HUDEP-2 (cell line): ENCODE measurements around the gene P2RY2.
A peak's percentile ranks its signal among the peaks of the same experiment; 100 is the strongest.
"Not testable (repeated sequence)": the region's sequence is repeated elsewhere in the genome, so short reads cannot be mapped to it uniquely, and the experiment has no call there.

ENCODE experiments used
- DNase-seq, 76 experiments: peaks; one replicate each; lab custom pipeline; 2025; ENCODE audit not compliant: unreplicated experiment in 76 of 76; lab: John Stamatoyannopoulos, UW

The P2RY2 gene

DNA sequence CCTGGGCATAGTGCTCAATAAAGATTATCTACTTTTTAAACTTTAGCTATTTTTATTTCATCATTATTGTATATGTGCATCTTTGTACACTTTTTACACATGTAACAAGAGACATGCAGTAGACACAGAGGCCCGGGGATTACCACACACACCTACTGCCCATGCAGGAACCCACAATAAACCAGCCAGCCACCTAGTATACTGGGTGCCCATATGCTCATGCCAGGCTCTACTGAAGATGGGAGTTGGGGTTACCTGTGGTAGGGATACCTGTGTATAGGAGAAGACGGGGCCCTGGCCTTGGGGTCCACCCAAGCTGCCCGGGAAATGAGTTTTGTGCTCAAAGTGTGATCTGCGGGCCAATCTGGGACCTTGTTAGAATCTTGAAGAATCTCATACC is 31.2 kb upstream of the P2RY2 start:
- no peak for DNase-seq

DNA sequence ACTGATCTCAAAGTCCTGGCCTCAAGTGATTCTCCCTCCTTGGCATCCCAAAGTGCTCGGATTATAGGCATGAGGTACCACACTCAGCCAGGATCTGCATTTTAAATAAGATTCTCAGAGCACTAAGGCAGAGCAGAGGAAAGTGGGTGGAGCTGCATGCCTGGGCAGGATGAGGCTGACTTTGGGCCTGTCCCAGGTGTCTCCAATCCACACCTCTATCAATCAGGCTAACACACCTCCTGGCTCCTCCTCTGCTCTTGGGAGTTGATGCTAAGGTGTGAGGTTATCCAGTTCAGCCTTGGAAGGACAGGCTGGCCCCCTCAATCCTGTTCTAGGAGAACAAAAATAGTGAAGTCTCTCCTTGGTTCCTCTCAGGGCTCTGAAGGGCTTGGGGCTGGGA is 30.2 kb upstream of the P2RY2 start:
- no peak for DNase-seq

DNA sequence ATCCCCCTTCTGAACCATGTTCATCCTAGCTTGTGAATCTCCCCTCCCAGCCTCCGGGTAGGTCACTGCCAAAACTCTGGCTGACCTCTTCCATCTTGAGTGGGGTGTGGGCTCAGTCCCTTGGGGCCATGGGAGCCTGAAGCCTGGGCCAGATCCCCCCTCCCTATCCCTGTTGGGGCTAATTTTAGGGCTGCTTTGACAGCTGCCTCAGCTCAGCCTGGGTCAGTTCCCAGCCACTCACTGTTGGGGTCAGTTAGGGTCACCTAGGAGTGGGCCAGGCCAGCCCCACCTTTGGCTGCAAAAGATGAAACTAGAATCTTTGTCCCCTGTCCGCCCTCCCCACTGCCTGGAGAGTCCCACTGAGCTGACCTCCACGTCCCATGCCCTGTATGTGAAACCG is 29.8 kb upstream of the P2RY2 start:
- DNase-seq, result no peak

DNA sequence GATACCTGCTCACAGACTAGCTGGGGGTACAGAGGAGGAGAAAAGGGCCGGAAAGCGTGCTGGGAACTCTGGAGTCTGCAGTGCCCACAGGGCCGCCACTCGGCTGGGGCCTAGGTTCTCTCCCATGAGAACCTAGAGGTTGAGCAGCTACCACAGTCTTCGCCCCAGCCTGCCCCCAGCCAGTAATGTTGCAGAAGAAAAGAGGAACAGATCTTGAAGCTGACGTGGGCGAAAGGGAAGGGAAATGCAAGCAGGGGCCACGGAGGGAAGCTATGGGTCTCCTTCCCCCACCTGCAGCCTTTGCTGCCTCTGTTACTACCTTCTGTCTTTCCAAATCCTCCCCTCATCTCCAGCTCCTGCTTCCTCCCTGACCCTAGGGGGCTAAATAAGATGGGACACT is 28.8 kb upstream of the P2RY2 start:
- DNase-seq, result no peak

DNA sequence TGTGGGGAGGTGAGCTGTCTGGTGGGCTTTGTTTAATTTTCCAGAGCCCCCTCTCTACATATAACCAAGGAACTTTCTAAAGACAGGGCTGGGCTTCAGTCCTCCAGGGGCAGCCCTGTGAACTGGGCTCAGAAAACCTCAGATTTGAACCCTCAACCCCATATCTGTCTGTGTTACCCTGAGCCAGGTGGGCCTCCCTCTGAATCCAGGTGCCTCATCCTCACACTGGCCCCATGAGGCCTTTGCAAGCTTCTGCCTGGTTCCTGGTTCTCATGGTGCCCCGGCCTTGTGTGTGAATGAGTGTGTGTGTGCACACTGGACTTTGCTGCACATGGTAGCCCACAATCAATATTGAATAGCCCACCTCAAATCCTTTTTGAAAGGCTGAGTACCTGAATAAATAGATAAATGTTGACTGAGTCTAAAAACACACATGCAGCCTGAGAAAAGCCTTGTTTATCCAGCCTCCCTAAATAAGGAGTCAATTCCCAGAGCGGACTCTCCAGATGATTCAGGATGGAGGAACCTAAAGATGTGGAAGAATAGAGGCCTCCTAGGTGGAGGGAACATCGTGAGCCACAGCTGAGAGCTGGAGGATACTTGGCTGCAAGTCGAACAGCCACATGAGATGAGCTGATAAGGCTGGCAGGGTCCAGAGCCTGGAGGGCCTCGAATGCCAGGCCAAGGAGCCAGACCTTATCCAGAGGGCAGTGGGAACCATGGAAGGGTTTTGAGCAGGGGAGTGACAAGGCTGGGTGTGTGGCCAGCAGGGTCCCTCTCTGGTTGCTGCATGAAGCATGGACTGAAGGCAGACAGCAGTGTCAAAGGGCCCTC is 28.1 kb upstream of the P2RY2 start:
- no peak for DNase-seq

DNA sequence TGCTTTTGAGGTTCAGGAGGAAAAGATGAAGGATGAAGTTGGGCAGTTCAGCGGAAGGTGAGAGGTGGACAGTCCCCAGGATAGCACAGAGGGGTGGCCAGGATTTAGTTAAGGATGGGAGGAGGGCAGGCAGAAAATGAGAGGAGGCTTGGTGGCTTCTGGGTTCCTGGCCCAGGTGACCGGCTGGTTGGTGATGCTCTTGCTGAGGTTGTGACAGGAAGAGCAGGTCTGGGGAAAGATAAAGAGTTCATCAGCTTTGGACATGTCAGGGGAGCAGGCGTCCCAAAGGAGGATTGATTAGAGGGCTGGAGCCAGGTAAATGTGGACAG is 27.6 kb upstream of the P2RY2 start:
- DNase-seq, result no peak

DNA sequence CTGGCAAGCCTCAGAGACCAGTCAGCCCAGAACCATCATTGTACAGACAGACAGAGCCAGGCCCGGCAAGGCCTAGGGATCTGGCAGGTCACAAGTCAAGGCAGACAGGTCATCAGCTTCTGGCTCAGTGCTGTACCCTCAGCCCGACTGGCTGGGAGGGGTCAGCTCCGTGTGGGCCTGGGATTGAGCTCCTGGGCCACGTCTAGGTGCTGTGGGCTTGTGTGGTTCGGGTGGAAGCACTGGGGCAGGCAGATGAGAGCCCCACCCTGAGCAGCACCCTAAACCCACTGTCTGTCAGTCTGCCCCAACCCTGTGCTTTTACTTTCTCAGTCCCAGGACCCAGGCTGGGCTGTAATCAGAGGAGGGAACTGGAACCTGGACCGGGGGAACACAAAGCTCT is 26.9 kb upstream of the P2RY2 start:
- DNase-seq, result no peak

DNA sequence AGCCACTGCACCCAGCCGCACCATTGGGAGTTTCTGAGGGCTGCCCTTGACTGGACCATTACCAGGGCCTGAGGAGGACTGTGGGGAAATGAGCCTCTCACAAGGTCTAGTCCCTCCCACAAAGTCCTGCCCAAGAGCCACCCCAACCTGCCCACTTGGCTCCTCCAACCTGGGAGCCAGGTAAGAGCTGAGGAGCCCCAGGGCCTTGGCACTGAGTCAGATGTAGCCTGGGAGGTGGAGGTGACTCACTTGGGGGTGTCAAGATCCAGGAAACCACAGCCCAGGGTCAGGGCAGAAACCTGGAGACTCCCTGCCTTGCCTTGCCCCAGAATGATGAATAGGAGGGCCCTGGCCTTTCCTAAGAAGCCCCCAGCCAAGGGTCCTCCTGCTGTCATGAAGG is 25.8 kb upstream of the P2RY2 start:
- DNase-seq, result no peak

DNA sequence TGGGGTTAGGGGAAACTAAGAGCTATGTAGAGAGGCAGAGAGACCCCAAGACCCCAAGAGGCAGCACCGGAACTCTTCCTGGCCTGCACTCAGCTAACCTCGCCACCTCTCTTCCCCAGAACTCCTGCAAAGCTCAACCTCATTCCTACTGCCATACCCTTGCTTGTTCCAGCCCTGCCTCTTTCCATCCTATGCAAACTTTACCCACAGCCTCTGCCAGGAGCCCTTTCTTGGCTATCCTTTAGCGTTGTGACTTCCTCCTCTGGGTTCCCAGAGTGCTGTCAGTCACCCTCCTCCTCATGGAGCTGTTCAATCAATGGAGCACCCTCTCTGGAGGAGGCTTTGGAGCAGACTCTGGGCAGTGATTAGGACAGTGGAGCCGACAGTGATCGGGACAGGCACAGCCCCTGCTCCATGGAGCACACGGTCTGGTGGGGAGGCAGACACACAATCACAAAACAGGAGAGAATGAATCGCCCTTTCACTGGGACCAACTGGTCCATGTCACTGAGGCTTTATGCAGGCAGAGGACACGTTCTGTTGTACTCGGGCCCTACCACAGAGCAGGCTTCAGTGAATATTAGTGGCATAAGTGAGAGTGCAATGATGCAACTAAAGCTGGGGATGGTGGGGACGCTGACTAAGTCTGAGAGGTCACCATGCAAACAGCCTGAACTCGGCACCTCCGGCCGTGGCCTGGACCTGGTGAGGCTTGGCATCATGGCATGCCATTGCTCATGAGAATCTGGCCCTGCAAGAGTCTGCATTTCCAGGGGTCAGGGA is 24.6 kb upstream of the P2RY2 start:
- no peak for DNase-seq

DNA sequence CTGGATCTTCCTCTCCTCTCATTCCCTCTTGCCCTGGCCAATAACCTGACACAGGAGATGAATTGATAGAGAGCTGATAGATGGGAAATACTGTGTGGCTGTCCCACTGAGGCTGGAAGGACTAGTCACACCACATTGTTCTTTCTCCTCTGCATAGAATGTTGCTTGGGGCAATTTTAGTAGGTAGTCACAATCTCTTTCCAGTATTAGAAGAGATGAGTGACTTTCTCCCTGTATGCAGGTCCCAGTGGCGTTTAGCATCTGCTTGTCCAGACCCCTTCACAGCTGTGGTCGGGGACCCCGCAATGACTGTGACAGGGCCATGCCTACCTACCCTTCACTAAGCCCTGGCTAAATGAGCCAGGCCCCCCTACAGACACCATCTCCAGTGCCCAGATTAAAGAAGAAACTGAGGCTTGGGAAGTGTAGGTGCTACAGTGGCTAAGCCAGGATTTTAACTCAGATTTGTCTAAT is 24.0 kb upstream of the P2RY2 start:
- DNase-seq, result no peak

DNA sequence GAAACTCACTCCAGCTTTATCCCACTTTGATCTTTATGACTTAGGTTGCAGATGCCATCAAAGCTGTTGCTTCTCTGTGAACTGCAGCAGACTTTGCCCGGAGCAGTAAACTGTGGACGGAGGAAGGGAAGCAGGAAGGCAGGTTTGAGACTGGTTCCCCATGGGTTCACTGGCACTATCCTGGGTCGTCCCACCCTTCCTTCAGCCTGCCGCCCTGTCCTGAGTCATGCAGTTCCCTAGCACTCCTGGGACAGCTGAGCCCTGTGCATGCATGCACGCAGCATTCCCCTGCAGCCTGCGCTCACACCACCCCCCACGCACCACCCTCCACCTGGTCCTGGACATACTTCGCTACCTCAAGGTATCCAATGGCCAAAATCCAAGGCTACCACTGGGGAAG is 23.5 kb upstream of the P2RY2 start:
- DNase-seq, result no peak

DNA sequence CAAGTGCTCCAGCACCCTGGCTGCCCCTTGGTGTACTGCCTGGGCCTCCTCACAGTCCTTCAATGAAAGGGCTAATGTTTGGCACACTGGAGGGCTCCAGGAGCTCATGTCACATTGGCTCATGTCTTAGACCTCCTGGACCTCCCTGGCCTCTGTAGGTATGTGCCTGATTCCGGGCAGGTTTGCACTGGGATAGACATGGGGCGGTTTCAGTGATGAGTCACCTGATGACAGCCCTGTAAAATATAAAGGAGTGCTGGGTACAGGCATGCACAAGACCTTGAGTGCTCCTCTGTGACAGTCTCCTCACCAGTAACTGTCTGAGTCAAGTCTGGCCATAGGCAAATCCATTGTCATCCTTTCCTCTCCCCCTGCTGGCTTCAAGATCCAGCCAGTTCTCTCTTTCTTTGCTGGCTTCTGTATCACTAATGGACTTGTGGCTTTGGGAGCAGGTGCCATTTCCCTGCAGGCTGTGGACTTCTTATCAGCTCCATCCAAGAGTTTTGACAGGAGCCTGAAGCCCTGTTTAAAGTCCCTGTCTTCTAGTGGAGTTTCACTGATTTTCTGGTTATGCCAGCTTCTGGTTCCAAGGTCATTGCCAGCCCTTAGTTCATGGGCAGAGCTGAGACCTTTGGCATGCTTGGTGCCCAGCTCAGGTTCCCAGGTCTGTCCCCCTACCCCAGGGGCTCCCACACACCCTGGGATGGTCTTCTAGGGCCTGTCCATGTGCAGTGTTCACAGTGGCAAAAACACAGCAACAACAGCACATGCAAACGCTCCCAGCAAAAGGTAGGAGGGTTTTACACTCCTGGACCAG is 22.7 kb upstream of the P2RY2 start:
- DNase-seq, result no peak

DNA sequence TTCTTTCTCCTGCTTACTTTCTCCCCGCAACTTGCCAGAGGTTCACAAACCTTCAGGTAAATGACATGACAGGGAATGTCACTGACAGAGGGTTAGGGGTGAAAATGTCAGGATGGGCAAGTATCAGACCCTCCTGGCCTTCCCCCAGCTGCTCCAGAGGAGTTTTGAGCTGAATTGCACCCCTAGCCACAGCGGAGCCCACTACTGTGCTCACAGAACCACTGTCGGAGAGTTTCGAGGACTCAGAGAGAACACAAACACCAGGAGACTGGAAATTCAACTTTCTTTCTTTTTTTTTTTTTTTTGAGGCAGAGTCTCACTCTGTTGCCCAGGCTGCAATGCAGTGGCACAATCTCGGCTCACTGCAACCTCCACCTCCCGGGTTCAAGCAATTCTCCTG is 21.5 kb upstream of the P2RY2 start:
- DNase-seq, result no peak

DNA sequence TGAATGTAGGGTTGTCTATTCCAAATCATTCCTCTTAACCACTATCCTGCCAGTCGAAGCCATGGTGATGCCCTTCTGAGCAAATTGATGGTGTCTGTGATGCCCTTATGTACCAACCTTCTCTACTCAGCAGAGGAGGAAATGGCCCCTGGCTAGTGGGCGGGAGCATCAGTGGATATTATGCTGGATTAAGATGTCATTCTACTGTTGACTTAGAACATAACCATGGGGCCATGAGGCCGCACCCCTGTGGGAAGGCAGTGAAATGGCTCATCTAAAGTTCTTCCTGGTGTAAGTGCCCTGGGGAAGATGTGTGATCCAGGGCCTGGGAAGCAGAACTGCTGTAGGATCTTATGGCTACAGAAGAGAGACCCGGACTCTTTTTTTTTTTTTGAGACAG is 20.7 kb upstream of the P2RY2 start:
- no peak for DNase-seq

DNA sequence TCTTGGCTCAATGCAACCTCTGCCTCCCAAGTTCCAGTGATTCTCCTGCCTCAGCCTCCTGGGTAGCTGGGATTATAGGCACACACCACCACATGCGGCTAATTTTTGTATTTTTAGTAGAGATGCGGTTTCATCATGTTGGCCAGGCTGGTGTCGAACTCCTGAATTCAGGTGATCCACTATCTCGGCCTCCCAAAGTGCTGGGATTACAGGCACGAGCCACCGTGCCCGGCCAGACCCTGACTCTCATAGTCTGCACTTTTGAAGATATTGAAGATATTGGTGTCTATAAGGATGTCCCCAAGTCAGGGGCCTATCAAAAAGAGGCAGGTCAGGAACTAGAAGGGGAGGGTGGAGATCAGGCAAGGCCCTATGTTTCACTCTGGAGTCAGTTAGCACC is 20.3 kb upstream of the P2RY2 start:
- DNase-seq, result not testable (repeated sequence)

DNA sequence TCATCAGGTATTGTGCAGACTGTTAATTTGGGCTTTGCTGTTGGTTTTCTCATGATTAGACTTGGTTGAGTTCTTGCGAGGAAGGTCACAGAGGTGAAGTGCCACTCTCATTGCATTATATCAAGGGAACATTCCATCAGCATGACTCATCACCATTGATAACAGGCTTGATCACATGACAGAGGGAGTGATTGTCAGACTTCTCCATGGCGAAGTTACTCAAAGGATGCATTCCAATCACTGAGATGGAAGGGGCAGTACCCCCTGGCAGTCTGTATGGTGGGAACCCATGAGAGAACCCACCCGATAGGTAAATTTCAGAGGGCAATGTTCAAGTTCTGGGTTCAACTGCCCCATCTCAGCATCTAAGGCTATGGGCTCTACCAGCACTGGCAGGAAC is 19.4 kb upstream of the P2RY2 start:
- DNase-seq, result peak in 12 of 76 experiments; percentile 1 to 43 (median 19)

DNA sequence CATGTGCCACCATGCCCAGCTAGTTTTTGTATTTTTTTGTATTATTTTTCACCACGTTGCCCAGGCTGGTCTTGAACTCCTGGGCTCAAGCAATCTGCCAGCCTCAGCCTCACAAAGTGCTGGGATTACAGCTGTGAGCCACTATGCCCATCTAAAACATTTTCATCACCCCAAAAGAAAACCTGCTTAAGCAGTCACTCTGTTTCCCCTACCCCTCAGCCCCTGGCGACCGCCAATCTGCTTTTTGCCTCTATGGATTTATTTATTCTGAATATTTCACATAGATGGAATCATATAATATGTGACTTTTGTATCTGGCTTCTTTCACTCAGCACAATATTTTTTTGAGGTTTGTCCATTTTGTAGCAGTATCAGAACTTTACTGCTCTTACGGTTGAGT is 18.6 kb upstream of the P2RY2 start:
- DNase-seq, result no peak

DNA sequence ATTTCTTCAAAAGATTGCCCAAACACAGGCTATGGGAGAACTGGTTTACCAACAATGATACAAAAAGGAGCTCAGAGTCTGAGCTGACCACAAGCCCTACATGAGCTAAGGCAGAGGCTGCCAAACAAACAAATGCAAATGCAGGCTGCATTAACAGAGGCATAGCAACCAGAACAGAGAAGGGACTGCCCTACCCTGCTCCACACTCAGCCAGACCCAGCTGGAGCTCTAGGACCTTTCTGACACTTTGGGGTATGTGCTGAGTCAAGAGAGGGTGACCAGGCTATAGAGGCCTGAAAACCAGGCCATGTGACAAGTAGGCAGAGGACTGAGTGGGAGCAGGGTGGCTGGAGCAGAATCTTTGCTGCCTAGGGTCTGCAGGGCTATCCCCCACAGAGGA is 17.8 kb upstream of the P2RY2 start:
- no peak for DNase-seq

DNA sequence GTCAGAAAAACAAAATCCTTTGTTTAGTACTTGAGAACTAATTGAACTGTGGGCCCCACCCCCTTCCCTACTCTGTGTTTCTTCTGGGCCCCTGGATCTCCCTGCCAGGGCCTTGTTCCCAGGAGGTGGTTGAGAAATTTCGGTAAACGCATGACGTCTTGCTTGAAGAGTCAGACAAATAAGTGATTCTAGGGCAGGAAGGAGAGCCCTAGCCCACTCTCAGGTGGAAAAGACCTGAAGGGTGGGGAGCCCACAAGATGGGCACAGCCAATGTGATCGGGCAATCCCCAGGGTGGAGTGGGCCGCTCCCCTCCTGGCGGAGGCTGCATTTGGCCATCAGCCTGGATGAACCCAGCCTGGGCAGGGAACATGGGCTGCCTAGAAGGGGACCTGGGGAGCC is 16.8 kb upstream of the P2RY2 start:
- DNase-seq, result no peak

DNA sequence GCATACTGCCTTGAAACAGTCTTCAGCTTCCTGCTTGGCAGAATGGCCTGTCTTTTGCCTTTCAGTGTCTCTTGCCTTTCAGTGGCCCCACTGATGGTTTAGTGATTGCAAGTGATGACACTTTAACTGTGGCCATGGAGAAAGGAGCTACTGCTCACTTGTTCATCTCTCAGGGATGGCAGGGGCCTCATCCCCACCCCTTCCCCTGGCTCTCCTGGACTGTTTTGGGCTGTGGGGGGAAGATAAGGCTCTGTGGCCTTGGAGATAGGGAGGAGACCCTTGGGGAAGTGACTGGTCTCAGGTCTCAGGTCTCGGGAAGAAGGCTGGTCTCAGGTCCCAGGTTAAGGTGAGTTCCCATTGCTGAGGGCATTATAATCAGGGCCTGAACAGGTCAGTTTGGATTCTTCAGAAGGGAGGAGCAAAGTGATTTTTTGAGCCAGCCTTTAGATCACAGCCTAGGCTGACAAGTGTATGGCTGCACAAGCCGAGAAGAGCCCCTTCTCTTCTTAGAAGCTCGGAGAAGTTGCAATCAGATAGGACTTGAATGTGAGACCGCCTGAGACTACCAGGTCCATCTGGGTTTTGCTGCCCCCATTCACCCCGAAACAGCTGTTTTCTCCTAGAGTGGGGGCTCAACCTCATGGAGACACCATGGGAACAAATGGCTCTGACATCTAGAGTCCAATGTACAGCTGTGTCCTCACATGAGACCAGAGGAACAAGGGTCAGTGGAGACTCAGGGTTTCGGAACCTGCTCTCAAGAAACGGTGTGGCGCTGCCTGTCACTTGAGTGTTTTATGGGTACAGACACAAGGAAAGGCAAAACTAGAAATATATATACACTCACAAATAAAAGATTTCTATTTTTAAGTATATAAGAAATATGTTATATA is 15.9 kb upstream of the P2RY2 start:
- no peak for DNase-seq
